ENCODE results near the gene NR5A1. TPM values are rescaled to one million over a fixed set of nuclear protein-coding genes. Genes with fewer than 3 reads are reported as not detected.

Gene NR5A1
- total RNA-seq, 4 donors from 2014 or later = not detected

DNA sequence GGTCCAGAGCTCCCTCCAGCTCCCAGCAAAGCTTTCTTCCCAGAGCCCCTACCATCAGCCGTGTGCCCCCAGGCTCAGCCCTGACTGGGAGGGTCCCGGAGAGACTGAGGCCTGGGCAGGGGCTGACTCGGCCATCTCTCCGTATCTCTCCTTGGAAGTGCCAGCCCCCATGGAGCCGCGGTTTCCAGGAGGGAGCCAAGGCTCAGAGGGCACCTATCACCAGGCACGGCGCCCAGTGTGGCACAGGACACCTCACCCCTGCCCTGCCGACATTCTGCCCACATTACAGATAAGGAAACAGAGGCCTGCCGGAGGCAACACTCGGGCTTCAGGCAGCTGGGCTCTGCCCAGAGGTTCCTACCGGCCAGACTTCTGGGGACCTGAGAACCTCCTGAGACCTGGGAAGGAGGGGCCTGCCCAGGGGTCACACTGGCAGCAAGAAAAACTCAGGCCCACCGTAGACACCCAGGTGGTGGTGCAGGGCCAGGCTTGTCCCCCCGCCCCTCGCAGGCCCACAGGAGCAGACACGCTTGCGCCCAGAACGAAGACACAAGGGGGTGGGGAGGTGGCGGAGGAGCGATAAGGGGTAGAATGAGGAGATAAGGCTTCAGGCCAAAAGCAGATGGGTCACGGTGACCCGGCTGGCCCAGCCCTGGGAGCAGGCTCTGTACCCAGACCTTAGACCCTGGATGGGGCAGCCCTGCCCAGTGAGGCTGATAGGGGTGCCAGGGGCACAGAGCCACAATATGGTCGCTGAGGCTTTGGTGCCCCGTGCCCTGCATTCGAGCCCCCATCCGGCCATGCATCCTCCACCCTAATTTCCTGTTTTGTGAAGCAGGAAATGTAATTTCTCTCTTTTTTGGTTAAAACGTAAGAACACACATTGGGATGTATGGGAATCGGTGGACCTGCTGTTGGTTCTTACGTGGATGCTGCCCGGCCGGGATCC is 11.8 kb downstream of the NR5A1 start:
- TF ChIP-seq EP300 (IDR thresholded peaks at IDR 0.05) = no peak
- TF ChIP-seq, protein P1, sequence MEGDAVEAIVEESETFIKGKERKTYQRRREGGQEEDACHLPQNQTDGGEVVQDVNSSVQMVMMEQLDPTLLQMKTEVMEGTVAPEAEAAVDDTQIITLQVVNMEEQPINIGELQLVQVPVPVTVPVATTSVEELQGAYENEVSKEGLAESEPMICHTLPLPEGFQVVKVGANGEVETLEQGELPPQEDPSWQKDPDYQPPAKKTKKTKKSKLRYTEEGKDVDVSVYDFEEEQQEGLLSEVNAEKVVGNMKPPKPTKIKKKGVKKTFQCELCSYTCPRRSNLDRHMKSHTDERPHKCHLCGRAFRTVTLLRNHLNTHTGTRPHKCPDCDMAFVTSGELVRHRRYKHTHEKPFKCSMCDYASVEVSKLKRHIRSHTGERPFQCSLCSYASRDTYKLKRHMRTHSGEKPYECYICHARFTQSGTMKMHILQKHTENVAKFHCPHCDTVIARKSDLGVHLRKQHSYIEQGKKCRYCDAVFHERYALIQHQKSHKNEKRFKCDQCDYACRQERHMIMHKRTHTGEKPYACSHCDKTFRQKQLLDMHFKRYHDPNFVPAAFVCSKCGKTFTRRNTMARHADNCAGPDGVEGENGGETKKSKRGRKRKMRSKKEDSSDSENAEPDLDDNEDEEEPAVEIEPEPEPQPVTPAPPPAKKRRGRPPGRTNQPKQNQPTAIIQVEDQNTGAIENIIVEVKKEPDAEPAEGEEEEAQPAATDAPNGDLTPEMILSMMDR (IDR thresholded peaks at IDR 0.05) = no peak
- no peak for TF ChIP-seq POLR2A (IDR thresholded peaks at IDR 0.05)
- TF ChIP-seq POLR2AphosphoS5 (IDR thresholded peaks at IDR 0.05) = no peak
- Histone ChIP-seq H3K9me3 (no peaks in the 10 kb centered on the region), H3K4me3 (no peak overlapping the region), H3K27ac (no peak overlapping the region), H3K27me3 (peaks cover 48% of the 10 kb centered on the region), H3K36me3 (no peaks in the 10 kb centered on the region), H3K4me1 (no peaks in the 10 kb centered on the region)
- WGBS = 78% methylated on average over 20 of the region's 31 CpGs
- DNase-seq (ENCODE audit: low spot score in 2 of 2) = no peak

GRCh38 chr9:124493794-124494479 is 13.3 kb downstream of the NR5A1 start:
- no peaks in the 10 kb centered on the region for H3K4me1 ChIP-seq
- no peak overlapping the region for H3K27ac ChIP-seq
- WGBS = 71% methylated on average over 11 of the region's 18 CpGs
- no peaks in the 10 kb centered on the region for H3K9me3 ChIP-seq
- no peaks in the 10 kb centered on the region for H3K36me3 ChIP-seq
- H3K4me3 ChIP-seq = no peak overlapping the region
- DNase-seq (ENCODE audit: low spot score in 2 of 2) = no peak
- H3K27me3 ChIP-seq = peaks cover 48% of the 10 kb centered on the region
- TF ChIP-seq EP300 (IDR thresholded peaks at IDR 0.05) (no peak), POLR2A (IDR thresholded peaks at IDR 0.05) (no peak), POLR2AphosphoS5 (IDR thresholded peaks at IDR 0.05) (no peak)
- TF ChIP-seq, protein P1 (IDR thresholded peaks at IDR 0.05) = no peak

DNA sequence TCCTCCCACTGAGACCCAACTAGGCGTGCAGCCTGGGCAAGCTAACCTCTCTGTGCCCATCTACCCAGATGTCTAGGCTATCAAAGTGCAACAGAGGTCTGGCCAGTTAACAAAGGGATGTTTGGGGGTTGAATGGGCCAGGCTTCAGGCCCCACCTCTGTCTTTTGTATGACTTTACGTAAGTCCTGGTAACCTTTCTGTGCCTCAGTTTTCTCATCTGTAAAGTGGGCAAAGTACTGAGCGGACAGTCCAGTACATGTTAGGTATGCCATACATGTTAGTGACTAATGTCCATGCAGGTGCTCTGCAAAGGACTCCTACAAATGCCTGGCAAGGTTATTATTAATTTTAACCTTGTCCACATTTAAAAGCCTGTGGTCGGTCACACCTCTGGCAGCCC is 14.0 kb downstream of the NR5A1 start:
- Histone ChIP-seq H3K27me3 (peaks cover 49% of the 10 kb centered on the region), H3K27ac (no peak overlapping the region), H3K4me1 (no peaks in the 10 kb centered on the region), H3K36me3 (no peaks in the 10 kb centered on the region), H3K4me3 (no peak overlapping the region), H3K9me3 (no peaks in the 10 kb centered on the region)
- DNase-seq (ENCODE audit: low spot score in 2 of 2) = no peak
- 89% methylated on average over 3 of the region's 4 CpGs for WGBS
- no peak for TF ChIP-seq EP300 (IDR thresholded peaks at IDR 0.05)
- TF ChIP-seq POLR2AphosphoS5 (IDR thresholded peaks at IDR 0.05) = no peak
- no peak for TF ChIP-seq POLR2A (IDR thresholded peaks at IDR 0.05)
- TF ChIP-seq, protein P1 (IDR thresholded peaks at IDR 0.05) = no peak

- Histone ChIP-seq H3K4me1 (no peaks in the 10 kb centered on the region), H3K27me3 (peaks cover 49% of the 10 kb centered on the region), H3K27ac (no peak overlapping the region), H3K36me3 (no peaks in the 10 kb centered on the region), H3K4me3 (no peak overlapping the region), H3K9me3 (no peaks in the 10 kb centered on the region)
- TF ChIP-seq POLR2A (IDR thresholded peaks at IDR 0.05) (no peak), POLR2AphosphoS5 (IDR thresholded peaks at IDR 0.05) (no peak), EP300 (IDR thresholded peaks at IDR 0.05) (no peak)
- TF ChIP-seq, protein P1 (IDR thresholded peaks at IDR 0.05) = no peak
- 72% methylated on average over 6 of the region's 19 CpGs for WGBS
- DNase-seq (ENCODE audit: low spot score in 2 of 2) = no peak
Observed at GRCh38 chr9:124492818-124493217, 14.4 kb downstream of the NR5A1 start.

Data from suprapubic skin (tissue), 4 donors.